HEK293 (cell line): ENCODE results near the gene BBC3.

Source experiments
- GLIS2 ChIP-seq: fragments of 450-650 bp; formaldehyde crosslinking; IDR thresholded peaks from 2 replicates; pipeline ENCODE4 v1.5.1; 2016; ENCODE audit warnings: missing biosample characterization, missing genetic modification characterization
- IKZF3 ChIP-seq: fragments of 450-650 bp; IDR thresholded peaks from 2 replicates; pipeline ENCODE4 v1.5.0; 2018; ENCODE audit warnings: missing biosample characterization, mild to moderate bottlenecking, missing genetic modification characterization, moderate library complexity
- RBAK ChIP-seq: fragments of 450-650 bp; formaldehyde crosslinking; IDR thresholded peaks from 2 replicates; pipeline ENCODE4 v1.5.1; 2016; ENCODE audit warnings: missing biosample characterization, missing genetic modification characterization
- SCRT2 ChIP-seq: fragments of 450-650 bp; formaldehyde crosslinking; IDR thresholded peaks from 2 replicates; pipeline ENCODE4 v1.5.1; 2016; ENCODE audit warnings: missing biosample characterization, missing genetic modification characterization
- SP3 ChIP-seq: fragments of 450-650 bp; formaldehyde crosslinking; IDR thresholded peaks from 2 replicates; pipeline ENCODE4 v1.5.1; 2016; ENCODE audit warnings: missing biosample characterization, missing genetic modification characterization
- SP7 ChIP-seq: fragments of 450-650 bp; formaldehyde crosslinking; IDR thresholded peaks from 2 replicates; pipeline ENCODE4 v1.5.1; 2016; ENCODE audit warnings: missing biosample characterization, missing genetic modification characterization
- WT1 ChIP-seq: fragments of 450-650 bp; formaldehyde crosslinking; IDR thresholded peaks from 2 replicates; pipeline ENCODE4 v1.5.1; 2016; ENCODE audit warnings: missing biosample characterization, missing genetic modification characterization
- ZBTB8A ChIP-seq: fragments of 450-650 bp; formaldehyde crosslinking; IDR thresholded peaks from 2 replicates; pipeline ENCODE4 v1.5.1; 2016; ENCODE audit warnings: missing biosample characterization, missing genetic modification characterization
- ZNF2 ChIP-seq: fragments of 450-650 bp; formaldehyde crosslinking; IDR thresholded peaks from 2 replicates; pipeline ENCODE4 v1.5.1; 2016; ENCODE audit warnings: missing biosample characterization, missing genetic modification characterization
- ZNF24 ChIP-seq: fragments of 450-650 bp; formaldehyde crosslinking; IDR thresholded peaks from 2 replicates; pipeline ENCODE4 v1.5.1; 2016; ENCODE audit warnings: missing biosample characterization, missing genetic modification characterization
- ZNF324 ChIP-seq: fragments of 450-650 bp; formaldehyde crosslinking; IDR thresholded peaks from 2 replicates; pipeline ENCODE4 v1.5.1; 2016; ENCODE audit warnings: missing biosample characterization, missing genetic modification characterization
- ZNF341 ChIP-seq: fragments of 450-650 bp; formaldehyde crosslinking; IDR thresholded peaks from 2 replicates; pipeline ENCODE4; 2016; ENCODE audit warnings: low read depth, missing biosample characterization, missing genetic modification characterization
- ZNF366 ChIP-seq: fragments of 450-650 bp; formaldehyde crosslinking; conservative IDR thresholded peaks from 2 replicates; pipeline ENCODE4 v1.5.1; 2016; ENCODE audit warnings: missing biosample characterization, missing genetic modification characterization
- ZNF391 ChIP-seq: fragments of 450-650 bp; formaldehyde crosslinking; IDR thresholded peaks from 2 replicates; pipeline ENCODE4 v1.5.1; 2016; ENCODE audit warnings: low read depth, missing biosample characterization, missing genetic modification characterization, borderline replicate concordance
- TF ChIP-seq, protein P1 (sequence below): fragments of 450-650 bp; formaldehyde crosslinking; optimal IDR thresholded peaks from 2 replicates; pipeline ENCODE3; 2016; ENCODE audit warnings: missing biosample characterization, mild to moderate bottlenecking, missing genetic modification characterization
- TF ChIP-seq, protein P2 (sequence below): fragments of 450-650 bp; formaldehyde crosslinking; IDR thresholded peaks from 2 replicates; pipeline ENCODE4 v1.5.1; 2017; ENCODE audit warnings: missing biosample characterization, missing genetic modification characterization
- TF ChIP-seq, protein P3 (sequence below): fragments of 450-650 bp; formaldehyde crosslinking; IDR thresholded peaks from 2 replicates; pipeline ENCODE4; 2016; ENCODE audit warnings: missing biosample characterization, missing genetic modification characterization
- TF ChIP-seq, protein P4 (sequence below): fragments of 450-650 bp; formaldehyde crosslinking; IDR thresholded peaks from 2 replicates; pipeline ENCODE4 v1.5.1; 2016; ENCODE audit warnings: missing biosample characterization, missing genetic modification characterization
- TF ChIP-seq, protein P5 (sequence below): fragments of 450-650 bp; formaldehyde crosslinking; IDR thresholded peaks from 2 replicates; pipeline ENCODE4 v1.5.1; 2016; ENCODE audit warnings: missing biosample characterization, missing genetic modification characterization, borderline replicate concordance
- TF ChIP-seq, protein P6 (sequence below): fragments of 450-650 bp; formaldehyde crosslinking; IDR thresholded peaks from 2 replicates; pipeline ENCODE4 v1.5.1; 2016; ENCODE audit warnings: missing biosample characterization, missing genetic modification characterization
- TF ChIP-seq, protein P7 (sequence below): fragments of 450-650 bp; formaldehyde crosslinking; IDR thresholded peaks from 2 replicates; pipeline ENCODE4 v1.5.1; 2017; ENCODE audit warnings: missing biosample characterization, missing genetic modification characterization
- TF ChIP-seq, protein P8 (sequence below): fragments of 450-650 bp; formaldehyde crosslinking; IDR thresholded peaks from 2 replicates; pipeline ENCODE4 v1.5.1; 2016; ENCODE audit warnings: missing biosample characterization, missing genetic modification characterization

Gene BBC3

DNA sequence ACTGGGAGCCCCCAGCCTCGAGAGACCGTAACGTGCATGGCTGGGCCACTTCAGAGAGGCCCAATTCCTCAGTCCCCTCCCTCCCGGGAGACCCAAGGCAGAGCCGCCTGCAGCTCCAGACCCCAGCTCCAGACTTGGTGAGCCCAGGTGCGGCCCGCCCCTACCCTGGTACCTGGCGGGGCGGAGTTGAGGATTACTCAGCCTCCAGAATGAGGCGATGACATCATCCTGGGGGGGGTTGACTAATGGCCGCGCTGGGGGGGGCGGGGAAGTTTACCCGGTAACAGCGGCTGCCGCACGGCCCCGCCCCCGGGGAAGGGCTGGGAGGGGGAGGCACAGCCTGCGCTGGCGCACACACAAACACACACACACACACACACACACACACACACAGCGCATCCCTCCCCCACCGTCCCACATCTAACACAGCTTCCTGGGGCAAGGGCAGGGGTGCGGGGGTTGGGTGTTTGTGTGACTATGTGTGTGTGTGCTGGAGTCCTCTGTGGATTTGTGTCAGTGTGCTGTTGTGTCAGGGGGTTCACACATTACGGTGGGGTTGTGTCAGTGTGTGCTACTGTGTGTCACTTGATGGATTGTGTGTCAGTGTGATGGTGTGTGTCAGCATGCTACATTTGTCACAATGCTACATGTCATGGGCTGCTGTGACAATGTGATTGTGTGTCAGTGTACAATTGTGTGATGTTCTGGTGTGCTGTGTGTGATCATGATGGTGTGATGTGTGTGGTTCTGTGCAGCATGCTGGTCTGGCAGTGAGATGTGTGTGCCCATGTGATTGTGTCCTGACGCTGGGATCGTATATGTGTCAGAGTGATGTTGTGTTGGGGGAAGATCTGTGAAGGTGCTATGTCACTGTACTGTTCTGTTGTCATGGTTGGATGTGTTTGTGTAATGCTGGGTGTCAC lies 10.3 kb upstream of the BBC3 start (continued):
- TF ChIP-seq ZNF391 = peak; percentile 78
- TF ChIP-seq SP3 = peak; percentile 86
- TF ChIP-seq RBAK (tag by site-specific recombination) = no peak; the same call in 1 of the 2 replicates
- TF ChIP-seq, protein P1, sequence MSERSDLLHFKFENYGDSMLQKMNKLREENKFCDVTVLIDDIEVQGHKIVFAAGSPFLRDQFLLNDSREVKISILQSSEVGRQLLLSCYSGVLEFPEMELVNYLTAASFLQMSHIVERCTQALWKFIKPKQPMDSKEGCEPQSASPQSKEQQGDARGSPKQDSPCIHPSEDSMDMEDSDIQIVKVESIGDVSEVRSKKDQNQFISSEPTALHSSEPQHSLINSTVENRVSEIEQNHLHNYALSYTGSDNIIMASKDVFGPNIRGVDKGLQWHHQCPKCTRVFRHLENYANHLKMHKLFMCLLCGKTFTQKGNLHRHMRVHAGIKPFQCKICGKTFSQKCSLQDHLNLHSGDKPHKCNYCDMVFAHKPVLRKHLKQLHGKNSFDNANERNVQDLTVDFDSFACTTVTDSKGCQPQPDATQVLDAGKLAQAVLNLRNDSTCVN (tag by site-specific recombination) = peak; percentile 46
- TF ChIP-seq ZNF2 (tag by site-specific recombination) = peak; percentile 99
- 0 out of 2 replicates have a peak, but pooled peaks have one; percentile 17 for TF ChIP-seq WT1 (tag by site-specific recombination)
- TF ChIP-seq, protein P2, sequence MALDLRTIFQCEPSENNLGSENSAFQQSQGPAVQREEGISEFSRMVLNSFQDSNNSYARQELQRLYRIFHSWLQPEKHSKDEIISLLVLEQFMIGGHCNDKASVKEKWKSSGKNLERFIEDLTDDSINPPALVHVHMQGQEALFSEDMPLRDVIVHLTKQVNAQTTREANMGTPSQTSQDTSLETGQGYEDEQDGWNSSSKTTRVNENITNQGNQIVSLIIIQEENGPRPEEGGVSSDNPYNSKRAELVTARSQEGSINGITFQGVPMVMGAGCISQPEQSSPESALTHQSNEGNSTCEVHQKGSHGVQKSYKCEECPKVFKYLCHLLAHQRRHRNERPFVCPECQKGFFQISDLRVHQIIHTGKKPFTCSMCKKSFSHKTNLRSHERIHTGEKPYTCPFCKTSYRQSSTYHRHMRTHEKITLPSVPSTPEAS (tag by site-specific recombination) = peak; percentile 99
- TF ChIP-seq, protein P3, sequence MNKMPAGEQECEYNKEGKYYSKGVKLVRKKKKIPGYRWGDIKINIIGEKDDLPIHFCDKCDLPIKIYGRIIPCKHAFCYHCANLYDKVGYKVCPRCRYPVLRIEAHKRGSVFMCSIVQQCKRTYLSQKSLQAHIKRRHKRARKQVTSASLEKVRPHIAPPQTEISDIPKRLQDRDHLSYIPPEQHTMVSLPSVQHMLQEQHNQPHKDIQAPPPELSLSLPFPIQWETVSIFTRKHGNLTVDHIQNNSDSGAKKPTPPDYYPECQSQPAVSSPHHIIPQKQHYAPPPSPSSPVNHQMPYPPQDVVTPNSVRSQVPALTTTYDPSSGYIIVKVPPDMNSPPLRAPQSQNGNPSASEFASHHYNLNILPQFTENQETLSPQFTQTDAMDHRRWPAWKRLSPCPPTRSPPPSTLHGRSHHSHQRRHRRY (tag by site-specific recombination) = no peak
- TF ChIP-seq ZNF341 (tag by site-specific recombination) = peak; percentile 95
- TF ChIP-seq ZBTB8A (tag by site-specific recombination) = 0 out of 2 replicates have a peak, but pooled peaks have one; percentile 21
- TF ChIP-seq ZNF24 = peak; percentile 63; the same call in 1 of the 2 replicates
- peak; percentile 28; the same call in 1 of the 2 replicates for TF ChIP-seq ZNF366
- peak; percentile 75 for TF ChIP-seq GLIS2 (tag by site-specific recombination)
- peak; percentile 72 for TF ChIP-seq ZNF324 (tag by site-specific recombination)
- TF ChIP-seq, protein P4, sequence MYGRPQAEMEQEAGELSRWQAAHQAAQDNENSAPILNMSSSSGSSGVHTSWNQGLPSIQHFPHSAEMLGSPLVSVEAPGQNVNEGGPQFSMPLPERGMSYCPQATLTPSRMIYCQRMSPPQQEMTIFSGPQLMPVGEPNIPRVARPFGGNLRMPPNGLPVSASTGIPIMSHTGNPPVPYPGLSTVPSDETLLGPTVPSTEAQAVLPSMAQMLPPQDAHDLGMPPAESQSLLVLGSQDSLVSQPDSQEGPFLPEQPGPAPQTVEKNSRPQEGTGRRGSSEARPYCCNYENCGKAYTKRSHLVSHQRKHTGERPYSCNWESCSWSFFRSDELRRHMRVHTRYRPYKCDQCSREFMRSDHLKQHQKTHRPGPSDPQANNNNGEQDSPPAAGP (tag by site-specific recombination) = peak; percentile 63; the same call in 1 of the 2 replicates
- TF ChIP-seq IKZF3 (tag by site-specific recombination) = no peak
- peak; percentile 58; the same call in 1 of the 2 replicates for TF ChIP-seq SCRT2 (tag by site-specific recombination)
- peak; percentile 86 for TF ChIP-seq SP7 (tag by site-specific recombination)
- TF ChIP-seq, protein P5, sequence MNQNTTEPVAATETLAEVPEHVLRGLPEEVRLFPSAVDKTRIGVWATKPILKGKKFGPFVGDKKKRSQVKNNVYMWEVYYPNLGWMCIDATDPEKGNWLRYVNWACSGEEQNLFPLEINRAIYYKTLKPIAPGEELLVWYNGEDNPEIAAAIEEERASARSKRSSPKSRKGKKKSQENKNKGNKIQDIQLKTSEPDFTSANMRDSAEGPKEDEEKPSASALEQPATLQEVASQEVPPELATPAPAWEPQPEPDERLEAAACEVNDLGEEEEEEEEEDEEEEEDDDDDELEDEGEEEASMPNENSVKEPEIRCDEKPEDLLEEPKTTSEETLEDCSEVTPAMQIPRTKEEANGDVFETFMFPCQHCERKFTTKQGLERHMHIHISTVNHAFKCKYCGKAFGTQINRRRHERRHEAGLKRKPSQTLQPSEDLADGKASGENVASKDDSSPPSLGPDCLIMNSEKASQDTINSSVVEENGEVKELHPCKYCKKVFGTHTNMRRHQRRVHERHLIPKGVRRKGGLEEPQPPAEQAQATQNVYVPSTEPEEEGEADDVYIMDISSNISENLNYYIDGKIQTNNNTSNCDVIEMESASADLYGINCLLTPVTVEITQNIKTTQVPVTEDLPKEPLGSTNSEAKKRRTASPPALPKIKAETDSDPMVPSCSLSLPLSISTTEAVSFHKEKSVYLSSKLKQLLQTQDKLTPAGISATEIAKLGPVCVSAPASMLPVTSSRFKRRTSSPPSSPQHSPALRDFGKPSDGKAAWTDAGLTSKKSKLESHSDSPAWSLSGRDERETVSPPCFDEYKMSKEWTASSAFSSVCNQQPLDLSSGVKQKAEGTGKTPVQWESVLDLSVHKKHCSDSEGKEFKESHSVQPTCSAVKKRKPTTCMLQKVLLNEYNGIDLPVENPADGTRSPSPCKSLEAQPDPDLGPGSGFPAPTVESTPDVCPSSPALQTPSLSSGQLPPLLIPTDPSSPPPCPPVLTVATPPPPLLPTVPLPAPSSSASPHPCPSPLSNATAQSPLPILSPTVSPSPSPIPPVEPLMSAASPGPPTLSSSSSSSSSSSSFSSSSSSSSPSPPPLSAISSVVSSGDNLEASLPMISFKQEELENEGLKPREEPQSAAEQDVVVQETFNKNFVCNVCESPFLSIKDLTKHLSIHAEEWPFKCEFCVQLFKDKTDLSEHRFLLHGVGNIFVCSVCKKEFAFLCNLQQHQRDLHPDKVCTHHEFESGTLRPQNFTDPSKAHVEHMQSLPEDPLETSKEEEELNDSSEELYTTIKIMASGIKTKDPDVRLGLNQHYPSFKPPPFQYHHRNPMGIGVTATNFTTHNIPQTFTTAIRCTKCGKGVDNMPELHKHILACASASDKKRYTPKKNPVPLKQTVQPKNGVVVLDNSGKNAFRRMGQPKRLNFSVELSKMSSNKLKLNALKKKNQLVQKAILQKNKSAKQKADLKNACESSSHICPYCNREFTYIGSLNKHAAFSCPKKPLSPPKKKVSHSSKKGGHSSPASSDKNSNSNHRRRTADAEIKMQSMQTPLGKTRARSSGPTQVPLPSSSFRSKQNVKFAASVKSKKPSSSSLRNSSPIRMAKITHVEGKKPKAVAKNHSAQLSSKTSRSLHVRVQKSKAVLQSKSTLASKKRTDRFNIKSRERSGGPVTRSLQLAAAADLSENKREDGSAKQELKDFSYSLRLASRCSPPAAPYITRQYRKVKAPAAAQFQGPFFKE (tag by site-specific recombination) = peak; percentile 96; the same call in 1 of the 2 replicates
- TF ChIP-seq, protein P6, sequence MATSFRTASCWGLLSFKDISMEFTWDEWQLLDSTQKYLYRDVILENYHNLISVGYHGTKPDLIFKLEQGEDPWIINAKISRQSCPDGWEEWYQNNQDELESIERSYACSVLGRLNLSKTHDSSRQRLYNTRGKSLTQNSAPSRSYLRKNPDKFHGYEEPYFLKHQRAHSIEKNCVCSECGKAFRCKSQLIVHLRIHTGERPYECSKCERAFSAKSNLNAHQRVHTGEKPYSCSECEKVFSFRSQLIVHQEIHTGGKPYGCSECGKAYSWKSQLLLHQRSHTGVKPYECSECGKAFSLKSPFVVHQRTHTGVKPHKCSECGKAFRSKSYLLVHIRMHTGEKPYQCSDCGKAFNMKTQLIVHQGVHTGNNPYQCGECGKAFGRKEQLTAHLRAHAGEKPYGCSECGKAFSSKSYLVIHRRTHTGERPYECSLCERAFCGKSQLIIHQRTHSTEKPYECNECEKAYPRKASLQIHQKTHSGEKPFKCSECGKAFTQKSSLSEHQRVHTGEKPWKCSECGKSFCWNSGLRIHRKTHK (tag by site-specific recombination) = no peak
- TF ChIP-seq, protein P7, sequence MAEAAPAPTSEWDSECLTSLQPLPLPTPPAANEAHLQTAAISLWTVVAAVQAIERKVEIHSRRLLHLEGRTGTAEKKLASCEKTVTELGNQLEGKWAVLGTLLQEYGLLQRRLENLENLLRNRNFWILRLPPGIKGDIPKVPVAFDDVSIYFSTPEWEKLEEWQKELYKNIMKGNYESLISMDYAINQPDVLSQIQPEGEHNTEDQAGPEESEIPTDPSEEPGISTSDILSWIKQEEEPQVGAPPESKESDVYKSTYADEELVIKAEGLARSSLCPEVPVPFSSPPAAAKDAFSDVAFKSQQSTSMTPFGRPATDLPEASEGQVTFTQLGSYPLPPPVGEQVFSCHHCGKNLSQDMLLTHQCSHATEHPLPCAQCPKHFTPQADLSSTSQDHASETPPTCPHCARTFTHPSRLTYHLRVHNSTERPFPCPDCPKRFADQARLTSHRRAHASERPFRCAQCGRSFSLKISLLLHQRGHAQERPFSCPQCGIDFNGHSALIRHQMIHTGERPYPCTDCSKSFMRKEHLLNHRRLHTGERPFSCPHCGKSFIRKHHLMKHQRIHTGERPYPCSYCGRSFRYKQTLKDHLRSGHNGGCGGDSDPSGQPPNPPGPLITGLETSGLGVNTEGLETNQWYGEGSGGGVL (tag by site-specific recombination) = peak; percentile 98
- TF ChIP-seq, protein P8, sequence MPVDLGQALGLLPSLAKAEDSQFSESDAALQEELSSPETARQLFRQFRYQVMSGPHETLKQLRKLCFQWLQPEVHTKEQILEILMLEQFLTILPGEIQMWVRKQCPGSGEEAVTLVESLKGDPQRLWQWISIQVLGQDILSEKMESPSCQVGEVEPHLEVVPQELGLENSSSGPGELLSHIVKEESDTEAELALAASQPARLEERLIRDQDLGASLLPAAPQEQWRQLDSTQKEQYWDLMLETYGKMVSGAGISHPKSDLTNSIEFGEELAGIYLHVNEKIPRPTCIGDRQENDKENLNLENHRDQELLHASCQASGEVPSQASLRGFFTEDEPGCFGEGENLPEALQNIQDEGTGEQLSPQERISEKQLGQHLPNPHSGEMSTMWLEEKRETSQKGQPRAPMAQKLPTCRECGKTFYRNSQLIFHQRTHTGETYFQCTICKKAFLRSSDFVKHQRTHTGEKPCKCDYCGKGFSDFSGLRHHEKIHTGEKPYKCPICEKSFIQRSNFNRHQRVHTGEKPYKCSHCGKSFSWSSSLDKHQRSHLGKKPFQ = 0 out of 2 replicates have a peak, but pooled peaks have one; percentile 38
